GM20431 (cell line): ENCODE data around the gene DEDD.

Source experiments
- in situ Hi-C: fragments of 300-500 bp; cut with MseI, MboI; formaldehyde crosslinking; loops from one replicate; pipeline ENCODE4 v1.15.0; 2020; ENCODE audit warnings: low sequenced_read_pairs; ENCODE audit not compliant: unreplicated experiment

DEDD gene

DNA sequence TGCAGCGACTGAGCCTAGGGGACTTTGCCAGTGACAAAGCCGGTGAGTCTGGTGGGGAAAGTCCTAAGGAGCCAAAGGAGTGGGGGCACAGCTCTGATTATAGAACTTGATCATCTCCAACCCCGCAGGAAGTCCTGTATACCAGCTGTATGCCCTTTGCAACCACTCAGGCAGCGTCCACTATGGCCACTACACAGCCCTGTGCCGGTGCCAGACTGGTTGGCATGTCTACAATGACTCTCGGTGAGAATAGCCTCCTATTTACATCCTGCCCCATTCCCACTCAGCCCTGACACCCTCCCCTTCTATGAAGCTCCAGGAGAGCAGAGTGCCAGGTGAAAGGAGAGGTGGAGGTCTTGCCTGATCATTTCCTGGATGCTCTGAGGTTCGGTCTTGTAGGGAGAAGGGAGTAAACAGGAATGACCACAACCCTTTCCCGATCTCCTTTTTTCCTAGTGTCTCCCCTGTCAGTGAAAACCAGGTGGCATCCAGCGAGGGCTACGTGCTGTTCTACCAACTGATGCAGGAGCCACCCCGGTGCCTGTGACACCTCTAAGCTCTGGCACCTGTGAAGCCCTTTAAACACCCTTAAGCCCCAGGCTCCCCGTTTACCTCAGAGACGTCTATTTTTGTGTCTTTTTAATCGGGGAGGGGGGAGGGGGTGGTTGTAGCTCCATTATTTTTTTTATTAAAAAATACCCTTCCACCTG, 32.6 kb upstream of the DEDD start:
- in situ Hi-C loops, result no loop called here

- in situ Hi-C loops, result no loop called here
Measured at GRCh38 chr1:161163793-161164192, 31.3 kb upstream of the DEDD start.

GRCh38 chr1:161162806-161163205, 30.3 kb upstream of the DEDD start:
- in situ Hi-C loops, result no loop called here

DNA sequence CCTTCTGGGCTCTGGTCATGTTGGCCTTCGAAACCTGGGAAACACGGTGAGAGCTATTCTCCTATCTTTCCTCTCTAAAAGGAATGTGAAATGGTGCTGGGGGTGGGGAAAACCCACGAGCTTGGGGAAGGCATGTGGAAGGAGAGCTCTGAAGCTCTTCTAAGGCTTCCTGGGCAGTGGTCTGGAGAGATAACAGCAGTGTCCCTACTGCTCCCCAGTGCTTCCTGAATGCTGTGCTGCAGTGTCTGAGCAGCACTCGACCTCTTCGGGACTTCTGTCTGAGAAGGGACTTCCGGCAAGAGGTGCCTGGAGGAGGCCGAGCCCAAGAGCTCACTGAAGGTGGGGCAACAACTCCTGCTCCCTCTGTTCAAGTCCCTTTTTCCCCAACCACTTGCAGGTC, 29.6 kb upstream of the DEDD start:
- in situ Hi-C loops, result no loop called here

DNA sequence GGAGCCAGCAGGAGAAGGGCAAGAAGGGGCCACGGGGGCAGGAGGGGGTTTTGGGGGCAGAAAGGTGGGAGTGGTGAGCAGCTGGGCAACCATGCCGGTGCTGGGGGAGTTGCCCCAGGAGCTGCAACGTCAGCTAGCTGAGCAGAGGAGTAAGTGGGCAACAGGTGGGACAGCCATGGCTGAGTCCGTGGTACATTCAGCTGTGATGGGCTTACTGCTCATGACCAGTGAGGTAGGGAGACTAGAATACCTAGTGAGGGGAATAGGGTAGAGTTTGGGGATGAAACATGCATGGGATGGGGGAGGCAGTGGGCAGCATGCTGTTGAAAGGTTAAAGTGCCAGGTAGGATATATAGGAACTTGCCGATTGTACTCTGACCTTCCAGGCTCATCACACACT, 29.2 kb upstream of the DEDD start:
- in situ Hi-C loops, result no loop called here

DNA sequence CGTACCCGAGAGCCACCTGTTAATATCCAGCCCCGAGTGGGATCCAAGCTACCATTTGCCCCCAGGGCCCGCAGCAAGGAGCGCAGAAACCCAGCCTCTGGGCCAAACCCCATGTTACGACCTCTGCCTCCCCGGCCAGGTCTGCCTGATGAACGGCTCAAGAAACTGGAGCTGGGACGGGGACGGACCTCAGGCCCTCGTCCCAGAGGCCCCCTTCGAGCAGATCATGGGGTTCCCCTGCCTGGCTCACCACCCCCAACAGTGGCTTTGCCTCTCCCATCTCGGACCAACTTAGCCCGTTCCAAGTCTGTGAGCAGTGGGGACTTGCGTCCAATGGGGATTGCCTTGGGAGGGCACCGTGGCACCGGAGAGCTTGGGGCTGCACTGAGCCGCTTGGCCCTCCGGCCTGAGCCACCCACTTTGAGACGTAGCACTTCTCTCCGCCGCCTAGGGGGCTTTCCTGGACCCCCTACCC, 28.2 kb upstream of the DEDD start:
- in situ Hi-C loops, result no loop called here

- in situ Hi-C loops, result no loop called here
Measured at GRCh38 chr1:161159913-161160243, 27.4 kb upstream of the DEDD start.

DNA sequence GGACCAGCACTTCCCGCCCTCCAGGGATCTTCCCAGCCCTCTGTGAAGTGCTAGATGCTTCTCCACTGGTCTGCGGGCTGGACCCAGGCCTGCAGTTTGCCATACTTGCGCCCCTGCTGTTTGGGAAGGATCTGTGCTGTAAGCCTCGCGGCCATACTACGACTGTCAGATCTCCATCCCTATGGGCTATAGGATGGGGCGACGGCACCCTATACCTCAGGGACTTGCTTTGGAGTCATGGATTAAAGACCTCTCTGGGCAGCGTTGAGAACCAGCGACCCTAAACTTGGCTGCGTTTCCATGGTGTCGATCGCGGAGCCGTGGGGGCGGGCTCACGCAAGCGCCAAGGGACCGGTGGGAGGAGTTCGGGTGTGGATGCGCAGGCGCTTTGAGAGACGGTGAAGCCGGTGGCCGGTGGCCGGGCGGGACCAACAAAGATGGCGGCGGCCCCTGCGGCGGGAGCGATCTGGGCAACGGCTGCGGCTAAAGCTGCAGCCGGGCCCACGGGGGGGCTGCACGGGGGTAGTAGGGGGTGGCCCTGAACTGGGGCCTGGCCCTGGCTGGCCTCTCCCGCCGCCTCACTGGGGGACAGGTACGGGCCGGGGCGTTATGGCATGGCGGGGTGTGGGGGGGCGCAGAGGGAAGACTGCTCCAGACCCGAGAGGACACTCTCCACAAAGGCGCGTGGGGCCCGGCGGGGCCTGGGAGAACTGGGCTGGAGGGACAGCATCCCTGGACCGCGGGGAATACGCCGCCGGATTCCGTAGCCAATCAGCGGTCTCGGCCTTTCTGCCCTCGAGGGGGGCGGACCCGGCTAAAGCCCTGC, 26.8 kb upstream of the DEDD start, which contains the start of gene USP21:
TSS of gene USP21 (plus strand) at position 414 of the 826 bp plus-strand sequence. CDS start 1,141 bp downstream, outside the sequence.
- in situ Hi-C loops, result no loop called here

- in situ Hi-C loops, result no loop called here
Measured at GRCh38 chr1:161158316-161159010, 26.0 kb upstream of the DEDD start.

- in situ Hi-C loops, result no loop called here
Measured at GRCh38 chr1:161157867-161158266, 25.4 kb upstream of the DEDD start.

DNA sequence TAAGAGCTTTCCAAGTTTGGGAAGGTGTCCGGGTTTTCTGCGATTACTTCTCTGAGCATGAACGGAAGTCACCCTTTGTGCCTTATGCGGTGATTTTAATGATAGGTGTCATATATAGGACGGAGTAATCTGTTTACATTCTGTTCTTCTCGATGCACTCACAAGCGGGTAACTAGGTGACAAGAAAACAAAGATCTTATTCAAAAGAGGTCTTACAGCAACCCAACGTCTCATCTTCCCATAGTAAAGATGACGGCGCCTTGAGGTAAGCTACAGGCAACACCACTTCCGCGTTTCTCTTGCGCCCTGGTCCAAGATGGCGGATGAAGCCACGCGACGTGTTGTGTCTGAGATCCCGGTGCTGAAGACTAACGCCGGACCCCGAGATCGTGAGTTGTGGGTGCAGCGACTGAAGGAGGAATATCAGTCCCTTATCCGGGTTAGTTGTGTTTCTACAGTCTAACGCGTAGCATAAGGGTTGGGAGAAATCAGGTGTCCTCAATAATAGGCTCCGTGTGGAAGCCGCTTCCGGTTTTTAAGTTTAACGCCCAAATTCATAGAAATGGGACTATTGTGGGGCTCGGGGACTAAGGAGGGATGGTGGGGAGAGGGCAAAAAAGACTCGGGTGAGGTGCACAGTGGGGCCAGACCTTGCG, 21.3 kb upstream of the DEDD start, which contains the start of gene UFC1:
TSS of gene UFC1 (plus strand) at position 297 of the 656 bp plus-strand sequence. CDS start at position 317, 20 bp downstream.
- in situ Hi-C loops, result no loop called here

DNA sequence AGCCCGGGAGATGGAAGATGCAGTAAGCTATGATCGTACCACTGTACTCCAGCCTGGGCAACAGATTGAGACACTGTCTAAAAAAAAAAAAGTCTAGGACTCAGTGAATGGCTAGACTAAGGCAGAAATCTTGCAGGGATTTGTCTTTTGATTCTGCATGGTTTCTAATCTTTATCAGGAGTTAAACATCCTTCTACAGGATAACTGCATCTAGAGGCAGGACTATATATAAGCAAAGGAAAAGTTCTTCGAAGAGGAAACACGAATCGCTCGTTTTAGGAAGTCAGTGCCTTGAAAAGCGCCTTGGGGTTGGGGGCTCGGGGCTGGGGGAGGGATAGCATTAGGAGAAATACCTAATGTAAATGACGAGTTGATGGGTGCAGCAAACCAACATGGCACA, 20.7 kb upstream of the DEDD start:
- in situ Hi-C loops, result no loop called here

DNA sequence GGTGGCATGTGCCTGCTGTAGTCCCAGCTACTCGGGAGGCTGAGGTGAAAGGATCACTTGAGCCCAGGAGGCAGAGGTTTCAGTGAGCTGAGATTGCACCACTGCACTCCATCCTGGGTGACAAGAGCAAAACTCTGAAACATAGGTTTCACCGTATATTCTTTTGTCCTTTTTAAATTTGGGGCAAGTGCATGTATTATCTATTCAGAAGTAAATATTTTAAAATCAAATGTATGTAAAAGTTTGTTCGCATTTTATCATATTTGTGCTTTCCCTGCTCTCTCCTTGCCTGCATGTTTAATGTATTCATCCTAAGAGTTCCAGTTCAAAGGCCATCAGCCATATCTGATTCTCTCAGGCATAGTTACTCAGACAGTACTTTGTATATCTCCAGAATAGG, 13.4 kb upstream of the DEDD start:
- in situ Hi-C loops, result no loop called here

DNA sequence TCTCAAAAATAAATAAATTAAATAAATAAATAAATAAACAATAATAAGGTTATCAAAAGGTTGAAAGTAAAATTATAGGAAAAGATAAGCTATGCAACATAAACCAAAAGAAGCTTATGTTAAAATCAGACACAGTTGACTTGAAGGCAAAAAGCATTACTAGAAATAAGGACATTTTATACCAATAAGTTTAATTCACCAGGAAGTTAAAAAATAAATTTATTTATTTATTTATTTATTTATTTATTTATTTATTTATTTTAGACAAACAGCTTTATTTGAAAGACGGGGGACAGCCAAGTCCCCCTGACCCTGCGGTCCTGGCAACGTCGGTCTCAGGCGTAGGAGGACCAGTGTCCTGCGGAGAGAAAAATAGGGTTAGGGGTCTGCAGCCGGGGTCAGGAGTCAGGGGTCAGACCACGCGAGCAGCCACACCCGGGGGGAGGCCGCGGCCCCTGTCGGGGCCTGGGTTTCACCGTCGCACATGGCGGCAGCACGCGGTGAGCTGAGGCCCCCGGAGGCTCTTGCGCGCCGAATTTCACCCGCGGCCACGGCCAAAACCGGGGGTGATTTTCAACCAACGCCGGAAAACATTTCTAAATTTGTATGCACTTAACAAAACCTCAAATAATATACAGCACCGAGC, 8.4 kb upstream of the DEDD start:
- in situ Hi-C loops, result no loop called here

DNA sequence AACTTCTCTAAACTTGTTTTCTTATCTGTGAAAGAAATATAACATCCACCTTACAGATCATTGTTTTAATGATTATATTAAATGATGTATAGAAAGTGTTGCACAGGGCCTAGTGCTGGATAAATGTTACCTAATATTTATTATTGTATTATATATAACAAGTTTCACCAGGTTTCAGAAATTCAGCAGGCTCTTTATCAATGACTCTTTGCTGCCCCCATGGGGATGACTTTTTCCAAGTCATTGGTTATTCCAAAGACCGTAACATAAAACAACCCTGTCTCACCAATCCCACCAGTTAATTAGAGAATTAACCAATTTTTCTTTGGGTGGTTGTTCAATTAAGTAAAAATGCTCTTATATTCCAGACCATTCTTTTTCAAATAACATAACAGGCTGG, 7.3 kb upstream of the DEDD start:
- in situ Hi-C loops, result no loop called here

GRCh38 chr1:161138431-161138830, 6.0 kb upstream of the DEDD start:
- in situ Hi-C loops, result no loop called here

- in situ Hi-C loops, result no loop called here
Measured at GRCh38 chr1:161137881-161138280, 5.4 kb upstream of the DEDD start.

GRCh38 chr1:161133220-161133740, 813 bp upstream of the DEDD start:
- in situ Hi-C loops, result no loop called here

DNA sequence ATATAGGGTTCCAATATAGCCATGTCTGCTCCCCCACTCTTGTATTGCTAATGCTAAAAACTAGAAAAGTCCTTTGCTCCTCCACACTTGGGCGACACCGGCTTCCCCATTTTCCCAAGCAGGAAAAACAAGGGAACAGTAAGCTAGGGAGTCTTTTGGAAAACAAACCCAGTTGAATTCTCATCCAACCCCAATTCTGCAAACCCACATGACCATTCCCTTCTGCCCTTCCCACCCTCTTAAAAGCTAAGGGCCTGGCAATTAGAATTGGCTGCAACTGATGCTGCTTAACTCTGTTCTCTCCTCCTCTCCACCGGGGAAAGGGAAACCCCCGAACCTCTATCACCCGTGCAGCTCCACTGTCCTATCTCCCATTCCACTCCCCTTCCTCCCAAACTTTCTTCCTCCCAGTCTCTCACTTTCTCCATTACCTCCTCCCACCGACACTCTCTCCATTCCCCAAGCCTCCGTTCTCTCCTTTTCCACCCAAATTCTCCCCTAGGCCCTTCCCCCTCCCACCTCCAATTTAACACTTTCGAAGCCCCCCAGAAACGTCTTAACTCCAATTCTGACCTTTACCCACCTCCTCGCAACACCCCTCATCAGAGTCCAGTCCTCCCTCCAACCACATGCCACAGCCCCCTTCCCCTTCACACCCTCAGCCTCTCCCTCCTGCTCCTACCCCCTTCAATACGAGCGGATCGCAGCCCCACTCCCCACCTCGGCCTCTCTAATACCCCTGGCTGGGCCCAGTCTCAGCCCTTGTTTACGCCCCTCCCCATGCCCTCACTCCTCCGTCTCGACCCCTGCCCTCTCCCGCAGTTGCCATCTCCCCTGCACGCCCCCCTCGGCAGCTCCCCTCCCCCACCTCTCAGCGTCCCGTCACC, 701 bp downstream of the DEDD start:
- in situ Hi-C loops, result no loop called here
